Stimulated activated CD4-positive, alpha-beta T cell treated with anti-CD3 and anti-CD28 coated beads, Interleukin-4, amount 100 ng/mL, for 24 hours (primary cell): ENCODE results near the gene OR1I1.
"Not testable (repeated sequence)": the region's sequence is repeated elsewhere in the genome, so short reads cannot be mapped to it uniquely, and the experiment has no call there.

ENCODE experiments used
- DNase-seq: peaks from one replicate; pipeline ENCODE4 v3.0.0-alpha.2; 2020

OR1I1 gene

GRCh38 chr19:15081911-15082310, at the start of gene OR1I1:
Gene OR1I1, plus strand, starts transcription at chr19:15082211. Its CDS starts 4,855 bp downstream, at chr19:15087066.
- no peak for DNase-seq

GRCh38 chr19:15035795-15036311, 46.2 kb upstream of the OR1I1 start:
- no peak for DNase-seq

GRCh38 chr19:15037586-15037985, 44.4 kb upstream of the OR1I1 start:
- DNase-seq = no peak

GRCh38 chr19:15038294-15038693, 43.7 kb upstream of the OR1I1 start:
- DNase-seq = no peak

- DNase-seq = no peak
Measured at GRCh38 chr19:15042003-15042402, 40.0 kb upstream of the OR1I1 start.

GRCh38 chr19:15042826-15043225, 39.2 kb upstream of the OR1I1 start:
- DNase-seq = no peak

GRCh38 chr19:15045506-15045905, 36.5 kb upstream of the OR1I1 start:
- DNase-seq = no peak

GRCh38 chr19:15047680-15048079, 34.3 kb upstream of the OR1I1 start:
- DNase-seq = no peak

GRCh38 chr19:15048128-15048527, 33.9 kb upstream of the OR1I1 start:
- DNase-seq = no peak

- DNase-seq = no peak
Measured at GRCh38 chr19:15048885-15049541, 33.0 kb upstream of the OR1I1 start, which contains the start of gene CASP14. Gene CASP14, plus strand, starts transcription at chr19:15049480. Its CDS starts 2,772 bp downstream, at chr19:15052252.

- no peak for DNase-seq
Measured at GRCh38 chr19:15050639-15051038, 31.4 kb upstream of the OR1I1 start.

- DNase-seq = no peak
Measured at GRCh38 chr19:15062036-15062435, 20.0 kb upstream of the OR1I1 start.

- DNase-seq = not testable (repeated sequence)
Measured at GRCh38 chr19:15070386-15070785, 11.6 kb upstream of the OR1I1 start.

GRCh38 chr19:15072930-15073647, 8.9 kb upstream of the OR1I1 start:
- DNase-seq = no peak

- DNase-seq = no peak
Measured at GRCh38 chr19:15074371-15074770, 7.6 kb upstream of the OR1I1 start.

- DNase-seq = no peak
Measured at GRCh38 chr19:15075806-15076205, 6.2 kb upstream of the OR1I1 start.

GRCh38 chr19:15080002-15080401, 2.0 kb upstream of the OR1I1 start:
- not testable (repeated sequence) for DNase-seq

- no peak for DNase-seq
Measured at GRCh38 chr19:15087182-15087581, 5.2 kb downstream of the OR1I1 start.

GRCh38 chr19:15091918-15092753, 10.1 kb downstream of the OR1I1 start:
- DNase-seq = peak; percentile 65

- DNase-seq = no peak
Measured at GRCh38 chr19:15093001-15093400, 11.0 kb downstream of the OR1I1 start.

GRCh38 chr19:15096223-15096622, 14.2 kb downstream of the OR1I1 start:
- no peak for DNase-seq

- DNase-seq = not testable (repeated sequence)
Measured at GRCh38 chr19:15097980-15098379, 16.0 kb downstream of the OR1I1 start.

GRCh38 chr19:15098460-15098859, 16.4 kb downstream of the OR1I1 start:
- DNase-seq = no peak
